Endothelial cell of umbilical vein (primary cell): Measurements from ENCODE around the gene TAP2. TPM values are rescaled to one million over a fixed set of nuclear protein-coding genes. Genes with fewer than 3 reads are reported as not detected.

ENCODE experiments used
- BruUV-seq: library from RNA; stranded (reverse); fragments of 400-500 nt; replicated peaks from 2 replicates; lab custom pipeline; 2021; lab: Mats Ljungman, UMichigan
- CTCF ChIA-PET: fragments of 300-600, 350-600 bp; sonication (Branson Sonifier 250); formaldehyde crosslinking; loops from one replicate; lab custom pipeline; 2021; ENCODE audit warnings: antibody characterized with exemption, inconsistent platforms; lab: Charles Lee
- POLR2A ChIA-PET: fragments of 300-600, 350-600 bp; sonication (Branson Sonifier 250); formaldehyde crosslinking; loops from one replicate; lab custom pipeline; 2021; ENCODE audit warnings: antibody characterized with exemption, inconsistent platforms; lab: Charles Lee
- DNase-seq: peaks from one replicate; pipeline ENCODE4 v3.0.0-alpha.2; 2011; ENCODE audit warnings: low read depth, low spot score
- FAIRE-seq: peaks from 2 replicates; lab custom pipeline; 2011; peaks lifted over from hg19 to GRCh38; lab: Jason Lieb, UNC
- H2AFZ ChIP-seq: 2 replicates; pipeline ENCODE4 v1.6.0; 2012; ENCODE audit warnings: low read depth, low read length, control low read depth, inconsistent platforms
- H3K27ac ChIP-seq: 2 replicates; pipeline ENCODE4 v1.5.1; 2011; ENCODE audit warnings: low read depth, mild to moderate bottlenecking, control low read depth, low read length, moderate library complexity; ENCODE audit not compliant: insufficient read depth
- H3K27me3 ChIP-seq, 2 experiments: 2 replicates each; pipeline versions ENCODE4 v1.6.0 to v1.6.1; 2011; ENCODE audit warnings: low read length in 2 of 2, mixed read lengths in 1 of 2; ENCODE audit not compliant: control insufficient read depth in 2 of 2, insufficient read depth in 2 of 2
- H3K36me3 ChIP-seq, 2 experiments: 2 replicates in 1 of 2; 3 replicates in 1 of 2; pipeline ENCODE4 v1.5.1; 2011; ENCODE audit warnings: low read length in 2 of 2, mild to moderate bottlenecking in 1 of 2, moderate library complexity in 1 of 2; ENCODE audit not compliant: control insufficient read depth in 2 of 2, insufficient read depth in 2 of 2; ENCODE audit errors: extremely low read depth in 1 of 2
- H3K4me1 ChIP-seq: 3 replicates; pipeline ENCODE4 v1.5.1; 2011; ENCODE audit warnings: mild to moderate bottlenecking, low read length; ENCODE audit not compliant: control insufficient read depth, insufficient read depth; ENCODE audit errors: extremely low read depth
- H3K4me2 ChIP-seq: 2 replicates; pipeline ENCODE4 v1.6.1; 2011; ENCODE audit warnings: low read length, control low read depth, mixed read lengths; ENCODE audit not compliant: insufficient read depth
- H3K4me3 ChIP-seq, 3 experiments: fragments of 200-600 bp in 1 of 3; sonication (generic), shearing (Covaris generic) in 1 of 3; replicated peaks in 1 of 3; 2 replicates each; pipeline ENCODE4 v1.5.1; 2011 to 2016; ENCODE audit warnings: control low read depth in 3 of 3, low read length in 3 of 3, mild to moderate bottlenecking in 2 of 3, inconsistent platforms in 1 of 3, low read depth in 1 of 3, moderate library complexity in 1 of 3; ENCODE audit not compliant: insufficient read depth in 1 of 3
- H3K79me2 ChIP-seq: 2 replicates; pipeline ENCODE4 v1.6.0; 2012; ENCODE audit warnings: low read length, inconsistent platforms; ENCODE audit not compliant: control insufficient read depth, insufficient read depth
- H3K9ac ChIP-seq: replicated peaks from 2 replicates; pipeline ENCODE3; 2011; ENCODE audit warnings: low read length, control low read depth; ENCODE audit not compliant: insufficient read depth; ENCODE audit errors: extremely low read depth
- H3K9me1 ChIP-seq: replicated peaks from 3 replicates; pipeline ENCODE4 v1.6.0; 2011; ENCODE audit warnings: mild to moderate bottlenecking, low read length; ENCODE audit not compliant: control insufficient read depth, insufficient read depth; ENCODE audit errors: extremely low read depth
- H3K9me3 ChIP-seq: replicated peaks from 2 replicates; pipeline ENCODE4 v1.5.1; 2012; ENCODE audit warnings: low read length, inconsistent platforms; ENCODE audit not compliant: control insufficient read depth, insufficient read depth
- H4K20me1 ChIP-seq: replicated peaks from 2 replicates; pipeline ENCODE3; 2011; ENCODE audit warnings: mild to moderate bottlenecking, low read length; ENCODE audit not compliant: control insufficient read depth, insufficient read depth; ENCODE audit errors: extremely low read depth
- CTCF ChIP-seq, 2 donors: IDR thresholded peaks; 1 replicate in 1 of 2; 2 replicates in 1 of 2; pipeline ENCODE4 v1.5.1; 2011; ENCODE audit warnings: low read length in 2 of 2, mild to moderate bottlenecking in 2 of 2, moderate library complexity in 2 of 2, control low read depth in 1 of 2, inconsistent platforms in 1 of 2, low read depth in 1 of 2; ENCODE audit not compliant: insufficient read depth in 1 of 2; ENCODE audit errors: extremely low read depth in 1 of 2
- EZH2 ChIP-seq: IDR thresholded peaks from 2 replicates; pipeline ENCODE4 v1.6.1; 2012; ENCODE audit warnings: borderline replicate concordance, low read depth, mild to moderate bottlenecking, moderate library complexity, low read length, inconsistent platforms; ENCODE audit not compliant: severe bottlenecking
- FOS ChIP-seq: IDR thresholded peaks from 2 replicates; pipeline ENCODE4 v1.6.1; 2011; ENCODE audit warnings: mild to moderate bottlenecking, low read length, moderate library complexity, borderline replicate concordance; ENCODE audit not compliant: insufficient read depth
- GATA2 ChIP-seq: IDR thresholded peaks from 2 replicates; pipeline ENCODE4 v1.7.0; 2011; ENCODE audit warnings: low read depth, mild to moderate bottlenecking, moderate library complexity, mixed read lengths, low read length; ENCODE audit not compliant: insufficient read length, insufficient read depth
- JUN ChIP-seq: IDR thresholded peaks from 2 replicates; pipeline ENCODE4 v1.6.1; 2011; ENCODE audit warnings: borderline replicate concordance, low read depth; ENCODE audit not compliant: insufficient read length, insufficient read depth
- MYC ChIP-seq: IDR thresholded peaks from one replicate; pipeline ENCODE4 v1.6.1; 2011; ENCODE audit warnings: mild to moderate bottlenecking, low read depth, low read length
- POLR2A ChIP-seq: IDR thresholded peaks from 2 replicates; pipeline ENCODE4 v1.6.1; 2012; ENCODE audit warnings: low read depth, mild to moderate bottlenecking, control low read depth, low read length
- POLR2AphosphoS5 ChIP-seq: IDR thresholded peaks from 2 replicates; pipeline ENCODE4 v1.6.1; 2012; ENCODE audit warnings: low read depth, mild to moderate bottlenecking, control low read depth, low read length, moderate library complexity; ENCODE audit not compliant: insufficient read depth
- dilution Hi-C: fragments of 300-500 bp; cut with MboI; formaldehyde crosslinking; loops from one replicate; pipeline ENCODE4 v1.15.0; 2019; ENCODE audit warnings: low sequenced_read_pairs; ENCODE audit not compliant: extremely low pct_ligation_motif_present
- intact Hi-C: fragments of 100-400 bp; cut with micrococcal nuclease; formaldehyde crosslinking; loops from one replicate; pipeline ENCODE4 v1.10.0; 2022
- polyA plus RNA-seq, 4 experiments: library from polyadenylated mRNA; depleted of rRNA in 3 of 4; stranded (reverse) in 3 of 4; unstranded in 1 of 4; fragments of >200 nt; gene quantifications; 2 replicates each; pipeline versions ENCODE4 v1.2.1 to v1.2.3, GENCODE V29; 2011 to 2012; ENCODE audit warnings: missing spikeins in 1 of 4
- total RNA-seq: library from RNA; stranded (reverse); gene quantifications from 2 replicates; pipeline ENCODE4 v1.2.3, GENCODE V29; 2021

Gene TAP2
- total and polyA plus RNA-seq, 2 donors (not counting 3 experiments of a cell fraction or from before 2014, with no cell fraction given), result 18.4 to 57.8 TPM

DNA sequence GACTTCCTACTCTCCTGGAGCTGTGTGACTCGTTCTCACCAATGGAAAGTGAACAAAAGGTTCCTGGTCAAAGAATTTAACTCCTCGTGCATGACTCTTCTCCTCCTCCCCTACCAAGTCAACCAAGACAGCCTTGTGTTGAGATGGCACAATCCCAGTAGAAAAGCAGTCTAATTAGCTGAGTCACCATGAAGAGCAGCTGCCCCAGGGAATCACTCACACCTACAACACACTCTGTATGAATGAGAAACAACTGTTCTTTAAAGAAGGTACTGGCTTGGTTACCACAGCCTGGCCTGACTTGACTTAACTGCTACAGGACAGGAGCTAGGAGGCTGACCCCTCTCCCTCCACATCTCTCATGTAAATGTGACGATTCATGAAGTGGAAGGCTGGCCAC, 18.8 kb downstream of the TAP2 start:
- peaks cover 0 to 4% of the 10 kb centered on the region in 2 experiments for H3K27me3 ChIP-seq
- H3K79me2 ChIP-seq, result no peaks in the 10 kb centered on the region
- ChIA-PET CTCF (interaction anchor here (0.9 to 2.3 kb wide), 2 partner anchors 19 to 48 kb away, joined by 3 to 10 read pairs; partner anchors contain the start of gene TAP2), POLR2A (no interaction called here)
- TF ChIP-seq FOS (no peak), POLR2A (no peak), EZH2 (no peak), CTCF (IDR thresholded peaks at IDR 0.05; ENCODE audit: extremely low read depth in 1 of 2, insufficient read depth in 1 of 2, low read depth in 1 of 2, low read length in 2 of 2) (no peak), GATA2 (no peak), POLR2AphosphoS5 (no peak), MYC (no peak), JUN (no peak)
- FAIRE-seq (no peak), DNase-seq (no peak)
- BruUV-seq, result no TSS peak
- H3K9ac ChIP-seq, result no peak overlapping the region
- no peaks in the 10 kb centered on the region for H3K9me1 ChIP-seq
- no peaks in the 10 kb centered on the region for H3K36me3 ChIP-seq
- intact Hi-C loops (no loop called here), dilution Hi-C loops (no loop called here)
- no peak overlapping the region for H2AFZ ChIP-seq
- H3K4me2 ChIP-seq, result no peak overlapping the region
- H3K4me1 ChIP-seq, result no peaks in the 10 kb centered on the region
- no peak overlapping the region for H3K27ac ChIP-seq
- H3K4me3 ChIP-seq, result no peak overlapping the region
- H3K9me3 ChIP-seq, result no peaks in the 10 kb centered on the region
- no peaks in the 10 kb centered on the region for H4K20me1 ChIP-seq
